H1 (cell line): ENCODE results near the gene ADGRL2. TPM values are rescaled to one million over a fixed set of nuclear protein-coding genes. Genes with fewer than 3 reads are reported as not detected.

Source experiments
- CTCF ChIA-PET: fragments of 300-600 bp; sonication (Branson Sonifier 250); formaldehyde crosslinking; loops from one replicate; lab custom pipeline; 2021; ENCODE audit not compliant: partially characterized antibody; lab: Charles Lee
- POLR2A ChIA-PET: fragments of 300-600 bp; sonication (Branson Sonifier 250); formaldehyde crosslinking; loops from one replicate; lab custom pipeline; 2021; ENCODE audit warnings: inconsistent platforms; ENCODE audit not compliant: partially characterized antibody; lab: Charles Lee
- DNase-seq, 2 experiments: peaks; one replicate each; pipeline versions ENCODE4 v3.0.0 to v3.0.0-alpha.2; 2010 to 2022; ENCODE audit warnings: low spot score in 2 of 2, low read depth in 1 of 2, mixed read lengths in 1 of 2
- FAIRE-seq: peaks from 2 replicates; lab custom pipeline; 2011; peaks lifted over from hg19 to GRCh38; lab: Jason Lieb, UNC
- H2AFZ ChIP-seq: 2 replicates; pipeline ENCODE4 v1.8.1; 2012; ENCODE audit warnings: low read length, inconsistent platforms
- H2AK5ac ChIP-seq: 2 replicates; pipeline ENCODE4 v1.6.1; 2013; ENCODE audit warnings: low read depth, low read length
- H2BK120ac ChIP-seq: replicated peaks from 2 replicates; pipeline ENCODE3; 2013; ENCODE audit warnings: low read depth, low read length, inconsistent platforms
- H2BK12ac ChIP-seq: 2 replicates; pipeline ENCODE4 v1.6.1; 2013; ENCODE audit warnings: low read depth, low read length
- H2BK15ac ChIP-seq: 2 replicates; pipeline ENCODE4 v1.6.1; 2013; ENCODE audit warnings: low read length
- H2BK20ac ChIP-seq: 2 replicates; pipeline ENCODE4 v1.6.1; 2013; ENCODE audit warnings: low read length
- H2BK5ac ChIP-seq: 2 replicates; pipeline ENCODE4 v1.6.1; 2013; ENCODE audit warnings: low read depth, low read length
- H3K14ac ChIP-seq: 2 replicates; pipeline ENCODE4 v1.6.1; 2013; ENCODE audit warnings: inconsistent platforms; ENCODE audit not compliant: insufficient read length
- H3K18ac ChIP-seq: 2 replicates; pipeline ENCODE4 v1.6.1; 2013; ENCODE audit warnings: low read length; ENCODE audit errors: extremely low read depth
- H3K23ac ChIP-seq: 2 replicates; pipeline ENCODE4 v1.6.1; 2013; ENCODE audit warnings: inconsistent platforms; ENCODE audit not compliant: insufficient read length
- H3K23me2 ChIP-seq: 2 replicates; pipeline ENCODE4 v1.6.1; 2013; ENCODE audit warnings: low read depth, low read length
- H3K27ac ChIP-seq: 2 replicates; pipeline ENCODE4 v1.6.1; 2011; ENCODE audit warnings: low read depth, low read length, inconsistent platforms
- H3K27me3 ChIP-seq, 4 experiments: replicated peaks in 1 of 4; 1 replicate in 1 of 4; 2 replicates in 3 of 4; pipeline versions ENCODE4 v1.6.1 to v1.8.1; 2011 to 2013; ENCODE audit warnings: low read length in 3 of 4, mild to moderate bottlenecking in 3 of 4, inconsistent platforms in 2 of 4, mixed read lengths in 2 of 4, moderate library complexity in 1 of 4; ENCODE audit not compliant: control insufficient read depth in 3 of 4, insufficient read depth in 3 of 4; ENCODE audit errors: extremely low read depth in 1 of 4
- H3K36me3 ChIP-seq, 4 experiments: 2 replicates each; pipeline versions ENCODE4 v1.6.1 to v1.8.1; 2011 to 2013; ENCODE audit warnings: mild to moderate bottlenecking in 4 of 4, low read length in 3 of 4, moderate library complexity in 2 of 4, control low read depth in 1 of 4, inconsistent platforms in 1 of 4; ENCODE audit not compliant: insufficient read depth in 4 of 4, control insufficient read depth in 2 of 4
- H3K4ac ChIP-seq: replicated peaks from 2 replicates; pipeline ENCODE3; 2013; ENCODE audit warnings: low read length, low read depth, mixed read lengths, inconsistent platforms; ENCODE audit not compliant: insufficient read length
- H3K4me1 ChIP-seq, 4 experiments: replicated peaks in 1 of 4; 1 replicate in 1 of 4; 2 replicates in 3 of 4; pipeline versions ENCODE4 v1.6.1 to v1.8.1; 2011 to 2013; ENCODE audit warnings: low read length in 3 of 4, inconsistent platforms in 2 of 4, mixed read lengths in 1 of 4; ENCODE audit not compliant: insufficient read depth in 4 of 4, control insufficient read depth in 3 of 4
- H3K4me2 ChIP-seq, 2 experiments: 2 replicates each; pipeline versions ENCODE4 v1.6.1 to v1.8.1; 2011 to 2013; ENCODE audit warnings: low read depth in 2 of 2, low read length in 2 of 2, control low read depth in 1 of 2, inconsistent platforms in 1 of 2, mild to moderate bottlenecking in 1 of 2; ENCODE audit not compliant: insufficient read depth in 1 of 2
- H3K4me3 ChIP-seq, 4 experiments: fragments of 200-600, 300-600 bp in 1 of 4; sonication (generic), shearing (Covaris generic), sonication (Bioruptor Twin) in 1 of 4; 2 replicates each; pipeline versions ENCODE4 v1.5.1 to v1.8.1; 2011 to 2016; ENCODE audit warnings: low read length in 4 of 4, low read depth in 3 of 4, control low read depth in 2 of 4, inconsistent platforms in 2 of 4, mild to moderate bottlenecking in 2 of 4, mixed read lengths in 1 of 4, moderate library complexity in 1 of 4; ENCODE audit not compliant: insufficient read depth in 2 of 4; ENCODE audit errors: extremely low read depth in 1 of 4
- H3K56ac ChIP-seq: replicated peaks from 2 replicates; pipeline ENCODE3; 2013; ENCODE audit warnings: low read depth, mild to moderate bottlenecking, mixed read lengths, low read length, inconsistent platforms; ENCODE audit not compliant: insufficient read length
- H3K79me1 ChIP-seq: 2 replicates; pipeline ENCODE4 v1.6.1; 2013; ENCODE audit warnings: low read depth, low read length, control low read depth
- H3K79me2 ChIP-seq, 2 experiments: 2 replicates each; pipeline versions ENCODE4 v1.6.1 to v1.8.1; 2012 to 2013; ENCODE audit warnings: low read length in 2 of 2, mild to moderate bottlenecking in 2 of 2, inconsistent platforms in 1 of 2; ENCODE audit not compliant: insufficient read depth in 2 of 2, control insufficient read depth in 1 of 2
- H3K9ac ChIP-seq, 4 experiments: replicated peaks in 1 of 4; 1 replicate in 1 of 4; 2 replicates in 3 of 4; pipeline versions ENCODE4 v1.6.1 to v1.8.1; 2011 to 2013; ENCODE audit warnings: low read depth in 3 of 4, low read length in 3 of 4, control low read depth in 2 of 4, mild to moderate bottlenecking in 2 of 4, moderate library complexity in 2 of 4, inconsistent platforms in 1 of 4; ENCODE audit errors: extremely low read depth in 1 of 4
- H3K9me3 ChIP-seq, 2 experiments: 2 replicates each; pipeline versions ENCODE4 v1.6.1 to v1.8.1; 2012 to 2013; ENCODE audit warnings: mild to moderate bottlenecking in 2 of 2, moderate library complexity in 2 of 2, control low read depth in 1 of 2, inconsistent platforms in 1 of 2, low read depth in 1 of 2, low read length in 1 of 2, mixed read lengths in 1 of 2; ENCODE audit not compliant: insufficient read depth in 2 of 2
- H4K20me1 ChIP-seq, 2 experiments: replicated peaks in 1 of 2; 2 replicates each; pipeline versions ENCODE3 to v1.8.1; 2011 to 2013; ENCODE audit warnings: inconsistent platforms in 2 of 2, low read length in 2 of 2, mild to moderate bottlenecking in 1 of 2; ENCODE audit not compliant: insufficient read depth in 2 of 2, control insufficient read depth in 1 of 2
- H4K5ac ChIP-seq: 2 replicates; pipeline ENCODE4 v1.6.1; 2013; ENCODE audit warnings: low read length, low read depth, mixed read lengths, inconsistent platforms; ENCODE audit not compliant: insufficient read length
- H4K8ac ChIP-seq: 2 replicates; pipeline ENCODE4 v1.8.0; 2013; ENCODE audit warnings: mild to moderate bottlenecking, moderate library complexity, low read length, inconsistent platforms; ENCODE audit not compliant: insufficient read depth; ENCODE audit errors: extremely low read depth
- H4K91ac ChIP-seq: replicated peaks from 2 replicates; pipeline ENCODE3; 2013; ENCODE audit warnings: low read length, mixed read lengths, inconsistent platforms; ENCODE audit not compliant: insufficient read length
- EZH2 ChIP-seq: fragments of 200-600 bp; sonication (generic); IDR thresholded peaks from 2 replicates; pipeline ENCODE4 v1.7.1; 2012; ENCODE audit warnings: low read depth, mild to moderate bottlenecking, moderate library complexity, low read length, inconsistent platforms; ENCODE audit not compliant: severe bottlenecking
- FOSL1 ChIP-seq: IDR thresholded peaks from 2 replicates; pipeline ENCODE4 v1.6.1; 2011; ENCODE audit warnings: mild to moderate bottlenecking, low read depth, low read length, moderate library complexity; ENCODE audit not compliant: insufficient read depth
- NANOG ChIP-seq: IDR thresholded peaks from 2 replicates; pipeline ENCODE4 v1.6.1; 2011; ENCODE audit warnings: low read length, low read depth, mild to moderate bottlenecking, inconsistent platforms; ENCODE audit not compliant: insufficient read depth, poor library complexity, severe bottlenecking
- WGBS, 2 experiments: shearing (Covaris generic) in 1 of 2; methylation state at CpG; one replicate each; pipeline versions ENCODE4 v1.1.6 to v1.1.7; 2013 to 2015; ENCODE audit warnings: low lambda C conversion rate in 2 of 2, mixed read lengths in 2 of 2, inconsistent platforms in 1 of 2, low coverage in 1 of 2, missing lambda C conversion rate in 1 of 2; ENCODE audit not compliant: insufficient replicate concordance in 2 of 2, insufficient coverage in 1 of 2, insufficient read length in 1 of 2; ENCODE audit errors: extremely low coverage in 1 of 2, missing lambda C conversion rate in 1 of 2; 5-methylcytosine and 5-hydroxymethylcytosine counted together
- polyA plus RNA-seq, 7 experiments: library from polyadenylated mRNA; depleted of rRNA in 3 of 7; stranded (reverse) in 5 of 7; unstranded in 2 of 7; fragments of >200 nt in 5 of 7; fragments of 200-250 nt in 2 of 7; gene quantifications; 1 replicate in 5 of 7; 2 replicates in 1 of 7; 4 replicates in 1 of 7; pipeline versions ENCODE4 v1.2.1 to v1.2.3, GENCODE V29; 2011 to 2013; ENCODE audit warnings: missing spikeins in 2 of 7, mixed read lengths in 2 of 7
- total RNA-seq: library from RNA; stranded (reverse); fragmentation: NEBNext Ultra II Directional; extraction: Animal tissue kit (Norgen Biotek cat#: 25700); gene quantifications from 2 replicates; pipeline ENCODE4 v1.2.1, GENCODE V29; 2021
- TF ChIP-seq, protein P1 (sequence below), 3 experiments: IDR thresholded peaks; 1 replicate in 2 of 3; 2 replicates in 1 of 3; pipeline versions ENCODE4 v1.5.1 to v1.6.1; 2011; ENCODE audit warnings: low read length in 3 of 3, mild to moderate bottlenecking in 3 of 3, inconsistent platforms in 2 of 3, low read depth in 1 of 3, moderate library complexity in 1 of 3; ENCODE audit not compliant: insufficient read depth in 1 of 3; ENCODE audit errors: control extremely low read depth in 1 of 3

The ADGRL2 gene
- total and polyA plus RNA-seq, 2 of the 8 experiments (the other 6 are each of a cell fraction or from before 2014, with no cell fraction given) = 113 to 124 TPM

DNA sequence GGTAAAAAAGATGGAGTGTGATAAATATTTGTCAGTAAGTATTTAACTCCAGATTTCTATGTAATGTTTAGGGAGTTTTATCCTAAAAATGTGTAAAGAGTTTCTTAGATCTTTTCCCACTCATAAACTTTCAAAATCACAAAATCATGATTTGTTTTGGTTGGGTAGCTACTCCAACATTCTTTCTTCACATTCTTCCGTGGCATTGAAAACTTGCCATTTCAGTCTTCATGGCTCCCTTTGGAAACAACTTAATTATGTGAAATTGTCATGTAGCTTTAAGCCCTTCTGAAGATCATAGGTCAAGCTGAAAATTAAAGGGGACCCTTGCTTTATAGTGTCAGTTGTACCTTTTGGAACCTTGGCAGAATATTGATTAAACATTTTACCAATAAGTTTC, 73.2 kb downstream of the ADGRL2 start:
- peaks cover 0 to 9% of the 10 kb centered on the region in 2 experiments for H4K20me1 ChIP-seq
- H3K23me2 ChIP-seq = no peaks in the 10 kb centered on the region
- no peak overlapping the region for H2AFZ ChIP-seq
- H3K4me1 ChIP-seq = peaks cover 0 to 7% (median 0%) of the 10 kb centered on the region in 4 experiments; a peak in 1 of 7 replicates
- no peak overlapping the region for H4K8ac ChIP-seq
- WGBS, 2 experiments = 74% methylated on average over 1 of the region's 1 CpG; no CpG with 5 or more reads in 1 of the 2 experiments
- H3K79me1 ChIP-seq = no peaks in the 10 kb centered on the region
- FAIRE-seq = no peak
- H4K5ac ChIP-seq = no peak overlapping the region
- H3K4me3 ChIP-seq = no peak overlapping the region
- ChIA-PET POLR2A (no interaction called here), CTCF (no interaction called here)
- no peak overlapping the region for H2BK5ac ChIP-seq
- H3K27me3 ChIP-seq = no peaks in the 10 kb centered on the region
- no peak for DNase-seq
- TF ChIP-seq, protein P1, sequence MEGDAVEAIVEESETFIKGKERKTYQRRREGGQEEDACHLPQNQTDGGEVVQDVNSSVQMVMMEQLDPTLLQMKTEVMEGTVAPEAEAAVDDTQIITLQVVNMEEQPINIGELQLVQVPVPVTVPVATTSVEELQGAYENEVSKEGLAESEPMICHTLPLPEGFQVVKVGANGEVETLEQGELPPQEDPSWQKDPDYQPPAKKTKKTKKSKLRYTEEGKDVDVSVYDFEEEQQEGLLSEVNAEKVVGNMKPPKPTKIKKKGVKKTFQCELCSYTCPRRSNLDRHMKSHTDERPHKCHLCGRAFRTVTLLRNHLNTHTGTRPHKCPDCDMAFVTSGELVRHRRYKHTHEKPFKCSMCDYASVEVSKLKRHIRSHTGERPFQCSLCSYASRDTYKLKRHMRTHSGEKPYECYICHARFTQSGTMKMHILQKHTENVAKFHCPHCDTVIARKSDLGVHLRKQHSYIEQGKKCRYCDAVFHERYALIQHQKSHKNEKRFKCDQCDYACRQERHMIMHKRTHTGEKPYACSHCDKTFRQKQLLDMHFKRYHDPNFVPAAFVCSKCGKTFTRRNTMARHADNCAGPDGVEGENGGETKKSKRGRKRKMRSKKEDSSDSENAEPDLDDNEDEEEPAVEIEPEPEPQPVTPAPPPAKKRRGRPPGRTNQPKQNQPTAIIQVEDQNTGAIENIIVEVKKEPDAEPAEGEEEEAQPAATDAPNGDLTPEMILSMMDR (IDR thresholded peaks at IDR 0.05; ENCODE audit: control extremely low read depth in 1 of 3, insufficient read depth in 1 of 3, low read depth in 1 of 3, low read length in 3 of 3) = no peak
- TF ChIP-seq NANOG (no peak), EZH2 (no peak), FOSL1 (no peak)
- TF ChIP-seq, all 59 proteins: peak for 0
- H3K23ac ChIP-seq = no peak overlapping the region
- no peak overlapping the region for H2AK5ac ChIP-seq
- H3K9me3 ChIP-seq = no peaks in the 10 kb centered on the region
- H2BK120ac ChIP-seq = no peak overlapping the region
- no peak overlapping the region for H2BK12ac ChIP-seq
- H3K36me3 ChIP-seq = peaks cover 0 to 4% (median 0%) of the 10 kb centered on the region in 4 experiments; a peak in 1 of 8 replicates
- no peak overlapping the region for H3K9ac ChIP-seq
- H2BK20ac ChIP-seq = no peak overlapping the region
- no peak overlapping the region for H3K27ac ChIP-seq
- H3K14ac ChIP-seq = no peak overlapping the region
- no peak overlapping the region for H3K4ac ChIP-seq
- H4K91ac ChIP-seq = no peak overlapping the region
- no peak overlapping the region for H3K4me2 ChIP-seq
- H3K56ac ChIP-seq = no peak overlapping the region
- H2BK15ac ChIP-seq = no peak overlapping the region
- H3K18ac ChIP-seq = no peak overlapping the region
- peaks cover 3 to 93% of the 10 kb centered on the region in 2 experiments; a peak in 3 of 4 replicates for H3K79me2 ChIP-seq
